Measurements from ENCODE around the gene PRKCH.

Gene PRKCH

DNA sequence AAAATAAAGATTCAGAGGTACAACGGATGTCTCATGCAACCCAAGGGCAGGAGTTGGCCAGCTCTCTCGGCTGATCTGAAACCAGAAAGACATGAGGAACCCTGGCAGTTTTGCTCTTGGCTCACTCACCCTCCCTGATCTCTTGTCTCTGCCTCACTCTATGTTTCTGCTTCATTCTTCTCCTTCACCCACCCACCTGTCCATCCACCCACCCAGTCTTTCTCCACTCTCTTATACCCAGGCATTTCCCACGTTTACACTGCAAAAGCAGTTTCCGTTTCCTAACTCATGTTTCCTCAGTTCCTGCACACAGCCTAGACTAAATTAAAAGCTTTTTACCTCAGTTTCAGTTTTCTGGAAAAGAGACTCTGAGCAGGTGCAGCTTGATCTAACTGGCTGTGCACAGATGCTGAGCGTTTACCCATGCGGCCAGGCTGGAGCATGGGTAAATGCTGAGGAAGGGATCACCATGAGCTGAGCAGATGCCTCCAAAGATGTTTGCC, 157.6 kb downstream of the PRKCH start:
- DNase-seq = no peak

DNA sequence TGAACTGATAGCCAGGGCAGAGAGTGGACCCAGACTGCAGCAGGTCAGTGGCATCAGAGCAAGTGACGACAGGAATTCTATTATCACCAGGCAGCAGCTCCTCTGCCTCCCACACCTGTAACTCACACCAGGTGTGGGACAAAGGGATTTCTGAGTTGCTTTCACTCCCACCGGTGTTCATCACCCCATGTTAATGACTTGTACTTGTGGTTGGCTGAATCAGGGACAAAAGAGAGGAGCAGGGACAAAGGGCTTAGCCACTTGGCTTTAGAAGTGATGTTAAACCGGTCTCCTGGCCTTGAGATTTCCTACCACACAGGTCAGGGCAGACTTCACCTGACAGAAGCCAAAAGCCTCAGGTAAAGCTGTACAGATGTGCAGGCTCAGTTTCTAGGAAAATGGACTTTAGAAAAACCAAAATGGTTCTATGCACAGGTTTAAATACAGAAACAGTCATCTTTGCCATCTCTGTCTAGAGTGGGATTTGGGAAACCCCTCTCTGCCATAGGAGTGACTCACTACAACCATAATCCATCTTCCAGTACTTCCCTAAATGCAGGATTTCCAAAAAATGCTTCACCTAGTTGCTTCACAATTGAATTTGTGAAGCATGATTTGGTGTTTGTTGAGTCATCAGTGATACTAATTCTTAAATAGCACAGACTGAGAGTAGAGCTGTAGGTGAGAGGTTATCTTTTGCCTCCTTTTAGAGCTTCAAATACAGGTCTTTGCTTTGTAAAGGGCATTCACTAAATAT, 158.5 kb downstream of the PRKCH start:
- DNase-seq = no peak

DNA sequence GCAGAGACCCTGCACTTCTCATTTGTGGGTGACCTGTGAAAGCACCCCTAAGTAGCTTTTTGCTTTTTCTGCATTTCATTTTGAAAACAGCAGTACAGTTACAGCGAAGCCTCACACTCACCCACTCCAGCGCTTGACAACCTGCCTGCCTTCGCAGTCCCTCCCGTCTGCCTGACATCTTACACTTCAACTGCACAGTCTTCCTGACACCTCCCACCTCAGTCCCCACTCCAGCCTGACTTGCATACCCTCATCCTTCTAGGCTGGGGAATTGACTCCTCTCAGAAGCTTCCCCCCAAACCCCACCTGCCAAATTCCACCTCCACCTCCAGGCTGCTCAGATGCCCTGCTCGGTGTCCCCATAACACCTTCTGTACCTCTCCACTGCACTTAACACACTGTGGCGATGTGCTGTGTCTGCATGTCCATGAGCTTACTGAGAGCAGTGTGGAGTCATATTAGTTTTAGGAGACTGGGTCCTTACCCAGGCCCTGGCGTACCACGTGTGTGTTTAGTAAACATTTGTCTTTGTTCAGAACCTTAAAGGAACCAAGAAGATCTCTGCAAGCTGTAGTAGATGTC, 159.4 kb downstream of the PRKCH start:
- DNase-seq = no peak

DNA sequence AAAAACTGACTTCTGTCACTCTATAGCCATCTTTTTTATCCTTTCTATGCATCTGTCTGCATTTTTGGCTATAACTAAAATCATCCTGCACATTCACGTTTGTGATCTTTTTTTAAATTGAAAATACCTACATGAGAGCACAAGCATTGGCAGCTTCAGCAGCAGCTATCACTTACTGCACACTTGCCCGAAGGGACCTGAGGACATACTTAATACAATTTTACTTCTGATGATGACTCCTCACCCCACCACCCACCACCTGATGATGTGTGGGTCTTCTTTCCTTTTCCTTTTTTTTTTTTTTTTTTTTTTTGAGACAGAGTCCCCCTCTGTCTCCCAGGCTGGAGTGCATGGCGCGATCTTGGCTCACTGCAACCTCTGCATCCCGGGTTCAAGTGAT, 160.3 kb downstream of the PRKCH start:
- no peak for DNase-seq

DNA sequence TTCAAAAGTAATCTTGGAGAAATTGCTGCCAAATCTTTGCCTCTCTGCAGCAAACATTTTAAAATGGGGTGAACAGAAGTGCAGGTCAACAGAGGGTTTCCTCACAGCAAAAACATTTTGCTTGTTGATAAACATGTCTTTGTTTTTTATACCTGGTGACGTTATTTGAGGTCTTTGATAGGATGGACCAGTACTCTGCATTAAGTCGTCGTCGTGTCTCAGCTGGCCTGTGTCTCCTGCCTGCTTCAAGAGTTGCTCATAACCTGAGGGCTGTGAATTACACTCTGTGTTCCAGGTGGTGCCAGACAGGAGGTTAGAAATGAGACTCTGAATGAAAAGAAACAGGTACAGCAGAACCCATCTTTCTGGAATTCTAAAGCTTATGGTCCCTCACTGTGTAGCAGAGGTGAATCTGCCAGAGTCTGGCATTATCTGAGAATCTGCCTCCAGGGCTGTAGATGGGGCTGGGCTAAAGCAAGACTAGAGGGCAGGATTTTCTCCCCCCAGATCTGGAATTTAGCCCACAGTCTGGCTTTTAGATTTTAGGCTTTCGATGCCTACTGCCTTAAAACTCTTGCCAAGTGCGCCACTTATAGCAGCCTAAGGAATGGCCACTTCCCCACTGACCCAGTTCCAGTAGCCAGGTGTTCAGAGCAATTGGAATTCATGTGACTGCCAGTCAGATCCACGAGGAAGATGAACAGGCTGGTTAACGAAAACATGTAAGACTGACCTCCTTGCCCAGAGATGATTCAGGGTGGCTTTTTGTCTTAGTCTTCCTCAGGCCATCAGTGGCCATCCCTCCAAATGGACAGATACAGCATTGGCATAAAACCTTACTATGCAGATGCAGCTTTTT, 161.2 kb downstream of the PRKCH start:
- DNase-seq = no peak

DNA sequence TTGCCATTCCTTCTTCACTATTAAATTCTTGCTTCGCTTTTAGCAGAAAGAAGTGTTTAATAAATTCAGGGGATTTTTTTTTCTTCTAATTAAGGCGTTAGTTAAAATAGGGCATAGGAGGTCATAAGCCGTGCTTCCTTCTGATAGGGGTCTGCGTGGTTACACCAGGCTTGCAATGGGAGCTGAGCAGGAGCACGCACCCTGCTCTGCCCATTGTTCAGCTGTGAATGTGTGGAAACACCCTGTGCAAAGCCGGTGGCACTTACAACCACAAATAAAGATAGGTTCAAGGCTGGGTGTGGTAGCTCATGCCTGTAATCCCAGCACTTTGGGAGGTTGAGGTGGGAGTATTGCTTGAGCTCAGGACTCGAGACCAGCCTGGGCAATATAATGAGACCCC, 162.1 kb downstream of the PRKCH start:
- no peak for DNase-seq

DNA sequence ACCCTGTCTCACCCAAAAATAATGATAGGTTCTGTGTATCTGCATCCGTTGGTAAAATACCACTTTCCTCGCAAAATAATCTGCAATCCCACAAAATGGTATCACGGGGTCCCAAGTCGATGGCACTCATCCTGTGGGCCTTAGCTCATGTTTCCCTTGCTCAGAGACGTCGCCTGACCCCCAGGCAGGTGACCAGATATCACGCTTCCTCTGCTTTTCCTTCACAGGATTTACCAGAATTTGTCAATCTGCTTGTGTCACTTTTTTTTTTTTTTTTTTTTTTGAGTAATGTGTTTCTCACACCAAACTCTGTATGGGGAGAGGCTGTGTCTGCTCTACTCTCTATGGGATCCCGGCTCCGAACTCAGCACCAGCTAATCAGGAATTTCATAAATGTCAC, 162.7 kb downstream of the PRKCH start:
- DNase-seq = no peak

DNA sequence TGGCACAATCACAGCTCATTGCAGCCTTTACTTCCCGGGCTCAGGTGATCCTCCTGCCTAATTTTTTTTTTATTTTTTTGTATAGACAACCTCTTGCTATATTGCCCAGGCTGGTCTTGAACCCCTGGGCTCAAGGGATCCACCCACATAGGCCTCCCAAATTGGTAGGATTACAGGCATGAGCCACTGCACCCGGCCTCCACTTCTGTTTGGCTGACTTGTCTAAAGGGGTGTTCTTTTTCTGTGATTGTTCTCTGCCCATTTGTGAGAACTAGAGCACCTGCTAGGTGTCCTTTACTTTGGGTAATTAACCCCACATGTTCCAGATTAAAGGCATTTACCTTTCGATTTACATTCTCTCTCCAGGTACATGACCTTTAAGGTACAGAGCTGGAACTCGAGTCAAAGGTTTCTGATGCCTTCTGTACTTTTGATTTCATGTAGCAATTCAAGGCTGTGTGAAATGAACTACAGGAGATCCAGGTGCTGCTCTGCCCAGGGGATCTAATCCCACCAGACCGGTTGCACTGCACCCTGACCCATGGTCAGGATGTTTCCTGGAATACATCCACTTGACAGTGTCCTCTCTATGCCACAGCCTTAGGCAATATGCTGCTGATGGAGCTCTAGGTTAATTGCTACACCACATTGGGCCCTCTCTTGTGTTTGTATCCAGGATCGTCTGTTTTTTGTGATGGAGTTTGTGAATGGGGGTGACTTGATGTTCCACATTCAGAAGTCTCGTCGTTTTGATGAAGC, 163.6 kb downstream of the PRKCH start:
- no peak for DNase-seq

DNA sequence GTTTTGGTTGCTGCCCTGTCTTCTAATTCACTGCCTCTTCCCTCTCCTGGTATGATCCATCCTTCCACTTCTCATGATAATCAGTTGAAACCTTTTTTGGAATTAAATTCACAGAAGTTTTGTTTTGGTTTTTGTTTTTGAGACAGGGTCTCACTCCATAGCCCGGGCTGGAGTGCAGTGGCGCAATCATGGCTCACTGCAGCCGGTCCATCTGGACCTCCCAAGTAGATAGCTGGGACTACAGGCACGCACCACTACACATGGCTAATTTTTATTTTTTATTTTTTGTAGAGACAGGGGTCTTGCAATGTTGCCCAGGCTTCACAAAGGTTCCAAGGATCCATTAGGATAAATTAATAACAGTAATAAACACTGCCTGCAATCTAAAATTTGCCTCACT, 164.3 kb downstream of the PRKCH start:
- DNase-seq = no peak

DNA sequence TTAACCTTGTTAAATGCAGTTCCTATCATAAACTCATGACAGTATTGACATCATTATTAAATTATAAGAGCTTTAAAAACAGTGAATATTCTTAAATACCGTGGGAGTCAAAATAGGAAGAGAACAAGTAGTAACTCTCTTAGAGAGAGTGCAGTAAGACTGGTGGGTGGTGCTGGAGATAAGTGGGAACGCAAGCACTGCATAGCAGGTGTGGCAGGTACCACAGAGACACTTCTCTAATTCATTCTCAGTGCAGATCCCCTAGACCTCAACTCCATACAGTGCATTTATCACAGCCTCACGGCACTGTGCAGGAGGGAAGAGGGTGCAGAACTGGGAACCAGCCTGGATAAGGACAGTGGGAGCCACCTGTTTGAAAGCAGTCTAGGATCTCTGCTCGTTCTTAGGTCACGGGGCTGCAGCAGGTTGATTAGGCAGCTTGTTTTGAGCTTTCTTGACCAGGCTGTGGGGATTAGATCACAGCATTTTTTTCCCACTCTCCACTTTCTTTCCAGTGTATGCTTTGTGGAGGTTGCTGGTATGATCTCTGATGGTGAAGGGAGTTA, 165.6 kb downstream of the PRKCH start:
- no peak for DNase-seq

DNA sequence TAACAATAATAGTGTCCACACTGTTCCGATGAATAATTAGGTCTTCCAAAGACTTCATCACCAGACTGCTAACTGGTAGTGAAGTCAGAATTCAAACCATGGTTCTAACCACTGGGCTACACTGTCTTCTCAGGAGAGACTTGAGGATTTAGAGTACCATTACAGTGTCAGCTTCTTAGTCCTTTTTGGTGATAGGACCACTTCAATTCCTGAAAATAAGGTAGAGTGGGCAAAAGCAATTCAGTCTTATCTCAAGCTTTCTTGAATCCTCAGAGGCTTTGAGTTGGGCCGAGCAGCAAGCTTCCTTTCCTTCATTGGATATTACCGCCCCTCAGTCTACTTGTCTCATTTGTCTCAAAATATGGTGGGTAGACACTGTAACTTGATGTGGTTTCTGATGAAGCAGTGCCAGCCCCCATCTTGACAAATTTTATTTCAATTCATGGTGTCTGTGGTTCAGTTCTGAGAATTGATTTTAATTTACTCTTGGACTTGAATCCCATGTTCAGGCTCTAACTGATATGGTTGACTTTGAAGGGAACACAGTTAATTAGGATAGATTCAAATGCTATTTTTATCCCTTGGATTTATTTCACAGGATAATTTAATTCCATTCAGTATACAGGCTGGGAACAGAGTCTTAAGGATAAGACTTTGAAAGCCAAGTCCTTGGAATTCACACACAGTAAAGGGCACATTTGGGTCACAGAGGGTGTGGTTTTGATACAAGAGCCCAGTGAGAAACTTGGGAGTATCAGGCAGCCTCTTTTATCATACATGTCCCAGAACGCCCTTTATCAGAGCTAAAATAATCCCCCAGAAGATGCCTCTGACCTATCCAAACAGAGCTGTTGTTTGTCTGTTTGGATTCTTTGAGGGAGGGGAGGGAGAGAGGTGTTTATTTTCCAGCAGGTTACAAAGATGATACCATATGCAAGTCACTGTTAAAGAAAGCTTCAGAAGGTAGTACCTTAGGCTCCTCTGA, 167.3 kb downstream of the PRKCH start:
- no peak for DNase-seq

DNA sequence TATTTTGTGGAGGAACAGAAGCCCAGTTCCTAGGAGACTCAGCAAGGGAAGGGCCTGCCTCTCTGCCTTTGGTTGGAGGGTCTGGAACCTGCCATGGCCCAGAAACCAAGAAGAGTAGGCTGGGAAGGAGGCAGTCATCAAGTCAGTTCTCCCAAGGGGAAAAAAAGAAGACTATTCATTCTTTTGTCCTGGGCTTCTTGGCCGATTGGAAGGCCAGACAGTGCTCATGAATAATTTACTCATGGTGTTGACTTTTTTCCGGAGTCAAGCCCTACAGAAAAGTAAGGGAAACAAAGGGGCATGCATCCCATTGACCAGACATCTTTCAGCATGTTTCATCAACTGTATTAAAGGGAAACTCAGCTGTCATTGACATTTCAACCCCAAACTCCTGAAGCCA, 168.1 kb downstream of the PRKCH start:
- DNase-seq = no peak

DNA sequence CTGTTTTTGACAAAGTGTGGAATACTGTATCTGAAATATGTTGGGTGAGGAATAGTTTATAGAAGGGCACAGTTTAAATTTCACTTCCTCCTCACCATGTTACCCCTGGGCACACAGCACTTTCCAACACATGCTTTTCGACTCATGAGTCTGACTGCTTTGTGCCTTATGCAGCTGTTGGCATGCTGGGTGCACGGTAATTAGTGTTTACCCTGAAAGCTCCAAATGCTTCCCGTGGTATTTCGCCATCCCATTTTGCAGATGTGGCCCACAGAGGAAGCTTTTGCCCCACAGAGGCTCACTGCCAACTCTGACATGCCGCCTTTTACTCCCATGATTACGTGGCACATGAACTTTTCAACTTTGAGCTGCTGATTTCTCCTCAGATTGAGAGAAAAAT, 168.6 kb downstream of the PRKCH start:
- DNase-seq = no peak

DNA sequence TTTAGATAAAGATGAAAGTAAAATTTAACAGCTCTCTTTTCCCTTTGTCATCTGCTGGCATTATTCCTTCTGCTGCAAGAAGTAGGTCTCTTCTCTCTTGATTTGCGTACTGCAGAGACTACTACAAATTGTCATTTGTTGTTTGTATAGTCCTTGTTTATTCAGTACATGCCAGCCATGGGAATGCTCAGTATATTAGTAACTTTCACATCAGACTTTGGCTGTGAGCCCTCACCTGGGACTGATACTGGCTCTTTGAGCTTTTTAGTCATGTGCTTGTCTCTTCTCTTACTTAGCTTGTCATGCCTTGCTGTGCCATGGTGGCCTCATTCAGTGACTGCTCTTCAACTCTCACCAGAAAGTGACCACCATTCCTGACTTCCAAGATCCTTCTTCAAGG, 169.8 kb downstream of the PRKCH start:
- DNase-seq = no peak

DNA sequence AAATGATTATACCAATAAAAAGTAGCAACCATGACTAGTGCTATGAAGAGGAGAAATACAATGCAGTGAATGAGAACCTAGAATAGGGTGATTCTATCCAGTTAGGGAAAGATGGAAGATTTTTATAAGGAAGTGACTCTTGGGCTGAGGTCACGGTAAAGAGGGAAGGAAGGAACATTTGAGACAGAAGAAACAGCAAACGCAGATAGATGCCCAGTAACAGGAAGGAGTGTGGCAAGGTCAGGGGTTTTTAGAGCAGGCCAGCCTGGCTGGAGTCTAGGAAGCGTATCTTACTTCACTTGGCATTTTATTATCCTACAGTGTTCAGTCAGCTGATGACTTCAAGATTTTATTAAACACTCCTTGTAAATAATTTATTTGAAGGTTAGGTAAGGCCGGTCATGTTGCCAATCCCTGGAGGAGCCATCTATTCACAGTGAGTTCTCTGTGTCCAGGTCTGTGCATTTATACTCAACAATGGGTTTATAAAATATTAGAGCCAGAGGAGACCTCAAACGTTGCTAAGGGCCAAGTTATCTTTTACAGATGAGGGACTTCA, 170.6 kb downstream of the PRKCH start:
- DNase-seq = no peak

DNA sequence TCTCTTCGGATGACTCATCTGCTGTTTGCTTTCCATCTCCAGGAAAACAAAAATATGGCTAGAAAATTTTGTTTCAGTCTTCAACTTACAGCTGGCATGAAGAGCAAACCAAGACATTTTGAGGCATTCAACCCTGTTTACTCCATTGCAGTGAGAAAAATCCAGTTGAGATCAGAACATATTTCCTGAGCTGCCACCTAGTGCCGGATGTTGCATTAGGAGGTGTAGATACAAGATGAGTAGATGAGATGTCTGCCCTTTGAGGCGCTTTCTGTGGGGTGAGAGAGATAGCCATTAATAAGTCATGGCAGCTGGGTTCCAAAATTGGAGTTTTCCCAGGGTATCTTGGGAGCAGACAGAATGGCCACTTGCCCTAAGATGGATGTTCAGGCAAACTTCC, 171.1 kb downstream of the PRKCH start:
- no peak for DNase-seq

DNA sequence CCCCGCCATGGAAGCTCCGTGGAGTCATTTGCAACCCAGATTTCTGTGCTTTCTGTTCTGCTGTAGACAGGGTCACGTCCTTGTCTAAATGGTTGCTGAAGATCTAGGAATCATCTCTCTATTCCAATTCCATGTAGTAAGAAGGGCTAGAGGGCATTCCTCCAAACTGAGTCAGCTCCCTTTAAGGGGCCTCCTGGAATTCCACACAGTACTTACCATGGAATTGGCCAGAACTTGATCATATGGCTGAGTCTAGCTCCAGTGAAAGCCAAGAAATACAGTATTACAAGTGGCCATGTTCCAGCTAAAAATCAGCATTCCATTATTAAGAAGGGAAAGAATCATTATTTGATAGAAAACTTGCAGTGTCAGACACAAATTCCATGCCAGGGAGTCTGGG, 171.9 kb downstream of the PRKCH start:
- DNase-seq = no peak

DNA sequence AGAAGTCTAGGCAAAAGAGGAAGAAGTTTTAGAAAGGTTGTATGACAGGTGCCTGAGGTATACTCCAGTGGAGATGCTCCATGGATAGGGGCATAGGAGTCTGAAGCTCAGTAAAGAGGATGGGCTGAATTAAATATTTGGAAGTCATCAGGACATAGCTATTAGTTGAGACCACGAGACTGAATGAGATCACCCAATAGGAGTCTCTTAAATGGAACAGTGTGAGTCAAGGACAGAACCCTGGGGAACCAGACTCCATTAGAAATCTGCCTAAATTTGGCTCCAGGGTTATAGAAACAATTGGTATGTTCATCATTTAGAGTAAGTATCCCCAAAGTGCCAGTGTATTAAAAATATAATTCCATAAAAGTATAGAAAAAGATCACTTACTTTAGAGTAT, 172.6 kb downstream of the PRKCH start:
- DNase-seq = no peak

DNA sequence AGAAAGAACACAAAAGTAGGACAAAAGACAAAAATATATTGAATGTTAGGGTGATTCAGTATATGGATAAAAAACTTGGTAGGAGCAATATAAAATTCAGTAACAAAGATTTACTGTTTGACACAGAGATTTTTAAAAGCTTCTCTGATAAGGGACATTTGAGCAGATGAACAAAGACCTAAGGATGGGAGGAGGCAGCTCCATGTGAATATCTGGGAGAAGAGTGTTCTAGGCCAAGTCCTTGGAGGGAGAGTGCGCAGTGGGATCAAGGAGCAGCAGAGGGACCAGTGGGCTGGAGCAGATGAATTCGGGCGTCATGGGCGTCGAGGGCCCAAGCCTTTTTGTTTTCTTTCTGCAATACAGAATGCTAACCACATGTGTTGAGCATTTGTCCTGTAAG, 174.4 kb downstream of the PRKCH start:
- DNase-seq = no peak

DNA sequence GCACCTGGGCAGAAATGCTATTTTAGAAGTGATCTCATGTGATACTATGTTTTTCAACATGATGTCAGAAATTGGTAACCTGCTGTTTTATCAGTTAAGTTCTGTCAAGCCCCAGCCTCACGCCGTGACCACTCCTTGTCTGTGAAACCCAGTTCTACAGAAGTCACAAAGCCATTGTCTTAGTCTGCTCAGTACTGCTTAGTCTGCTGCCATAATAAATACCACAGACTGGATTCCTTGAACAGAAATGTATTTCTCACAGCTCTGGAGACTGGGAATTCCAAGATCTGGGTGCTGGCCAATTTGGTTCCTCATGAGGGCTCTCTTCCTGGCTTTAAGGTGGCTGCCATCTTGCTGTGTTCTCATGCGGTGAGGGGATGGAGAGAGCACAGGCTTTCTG, 176.9 kb downstream of the PRKCH start:
- DNase-seq = no peak

DNA sequence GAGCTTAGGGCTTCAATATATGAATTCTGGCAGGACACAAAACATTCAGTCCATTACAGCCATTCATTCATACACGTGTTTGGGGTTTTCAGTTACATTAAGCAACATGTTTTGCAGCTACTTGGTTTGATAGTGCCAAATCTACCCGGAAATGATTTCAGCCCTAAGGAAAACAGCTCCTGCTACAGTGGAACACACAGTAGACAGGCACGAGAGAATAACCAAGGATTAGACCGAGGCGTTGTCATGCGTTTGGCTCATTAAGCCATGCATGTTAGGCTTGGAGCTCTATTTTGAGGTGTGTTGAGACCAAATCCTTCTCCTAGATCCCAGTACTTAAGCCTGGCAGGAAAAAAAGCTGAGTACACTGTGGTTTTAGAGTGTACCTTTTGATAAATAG, 177.4 kb downstream of the PRKCH start:
- no peak for DNase-seq

Data from activated T-cell treated with anti-CD3 and anti-CD28 coated beads, Interleukin-2, amount 50 U/mL, for 1 hour (primary cell).